ENCODE data around the gene TEX14.
"Not testable (repeated sequence)": the region's sequence is repeated elsewhere in the genome, so short reads cannot be mapped to it uniquely, and the experiment has no call there.

TEX14 gene

GRCh38 chr17:58595194-58595792, 96.6 kb downstream of the TEX14 start:
- no peak for DNase-seq (ENCODE audit: low spot score)

GRCh38 chr17:58593123-58593522, 98.7 kb downstream of the TEX14 start:
- no peak for DNase-seq (ENCODE audit: low spot score)

GRCh38 chr17:58591455-58591854, 100.4 kb downstream of the TEX14 start:
- DNase-seq (ENCODE audit: low spot score), result no peak

- DNase-seq (ENCODE audit: low spot score), result no peak
Measured at GRCh38 chr17:58590377-58590776, 101.5 kb downstream of the TEX14 start.

GRCh38 chr17:58587713-58588117, 104.1 kb downstream of the TEX14 start:
- DNase-seq (ENCODE audit: low spot score), result peak; percentile 86

GRCh38 chr17:58586009-58586644, 105.7 kb downstream of the TEX14 start:
- no peak for DNase-seq (ENCODE audit: low spot score)

- DNase-seq (ENCODE audit: low spot score), result no peak
Measured at GRCh38 chr17:58585554-58585953, 106.3 kb downstream of the TEX14 start.

- DNase-seq (ENCODE audit: low spot score), result no peak
Measured at GRCh38 chr17:58583486-58583885, 108.4 kb downstream of the TEX14 start.

- not testable (repeated sequence) for DNase-seq (ENCODE audit: low spot score)
Measured at GRCh38 chr17:58582718-58583117, 109.1 kb downstream of the TEX14 start.

- no peak for DNase-seq (ENCODE audit: low spot score)
Measured at GRCh38 chr17:58580671-58581070, 111.2 kb downstream of the TEX14 start.

- DNase-seq (ENCODE audit: low spot score), result peak; percentile 59
Measured at GRCh38 chr17:58577696-58578095, 114.1 kb downstream of the TEX14 start.

- no peak for DNase-seq (ENCODE audit: low spot score)
Measured at GRCh38 chr17:58576679-58577367, 115.0 kb downstream of the TEX14 start.

- no peak for DNase-seq (ENCODE audit: low spot score)
Measured at GRCh38 chr17:58575511-58575910, 116.3 kb downstream of the TEX14 start.

GRCh38 chr17:58574025-58574424, 117.8 kb downstream of the TEX14 start:
- DNase-seq (ENCODE audit: low spot score), result no peak

- DNase-seq (ENCODE audit: low spot score), result no peak
Measured at GRCh38 chr17:58572846-58573245, 119.0 kb downstream of the TEX14 start.

- DNase-seq (ENCODE audit: low spot score), result no peak
Measured at GRCh38 chr17:58570758-58571157, 121.1 kb downstream of the TEX14 start.

- no peak for DNase-seq (ENCODE audit: low spot score)
Measured at GRCh38 chr17:58569196-58569595, 122.6 kb downstream of the TEX14 start.

- DNase-seq (ENCODE audit: low spot score), result no peak
Measured at GRCh38 chr17:58568044-58568799, 123.6 kb downstream of the TEX14 start.

GRCh38 chr17:58565389-58566311, 126.2 kb downstream of the TEX14 start:
- DNase-seq (ENCODE audit: low spot score), result no peak

- DNase-seq (ENCODE audit: low spot score), result no peak
Measured at GRCh38 chr17:58564971-58565370, 126.9 kb downstream of the TEX14 start.

- DNase-seq (ENCODE audit: low spot score), result no peak
Measured at GRCh38 chr17:58564243-58564642, 127.6 kb downstream of the TEX14 start.

GRCh38 chr17:58560511-58560910, 131.3 kb downstream of the TEX14 start:
- no peak for DNase-seq (ENCODE audit: low spot score)
